ENCODE measurements around the gene PTPN12.

DNA sequence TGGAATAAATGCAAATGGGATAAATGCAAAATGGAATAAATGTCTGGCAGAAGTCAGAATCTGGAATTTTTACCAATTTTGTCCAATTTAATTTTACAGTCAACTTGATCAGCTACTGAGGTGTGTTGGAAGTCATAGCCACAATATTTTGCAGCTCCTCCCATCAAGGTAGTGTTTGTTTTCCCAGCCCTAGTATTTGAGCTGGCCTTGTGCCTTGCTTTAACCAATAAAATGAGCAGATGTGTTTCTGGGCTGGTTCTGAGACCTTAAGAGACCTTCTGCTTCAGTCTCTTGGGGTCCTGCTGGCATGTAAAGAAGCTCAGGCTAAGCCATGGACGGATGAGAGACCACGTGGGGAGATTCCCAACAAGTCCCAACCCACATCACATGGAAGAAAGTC is 116.5 kb downstream of the PTPN12 start:
- TF ChIP-seq, protein P1, sequence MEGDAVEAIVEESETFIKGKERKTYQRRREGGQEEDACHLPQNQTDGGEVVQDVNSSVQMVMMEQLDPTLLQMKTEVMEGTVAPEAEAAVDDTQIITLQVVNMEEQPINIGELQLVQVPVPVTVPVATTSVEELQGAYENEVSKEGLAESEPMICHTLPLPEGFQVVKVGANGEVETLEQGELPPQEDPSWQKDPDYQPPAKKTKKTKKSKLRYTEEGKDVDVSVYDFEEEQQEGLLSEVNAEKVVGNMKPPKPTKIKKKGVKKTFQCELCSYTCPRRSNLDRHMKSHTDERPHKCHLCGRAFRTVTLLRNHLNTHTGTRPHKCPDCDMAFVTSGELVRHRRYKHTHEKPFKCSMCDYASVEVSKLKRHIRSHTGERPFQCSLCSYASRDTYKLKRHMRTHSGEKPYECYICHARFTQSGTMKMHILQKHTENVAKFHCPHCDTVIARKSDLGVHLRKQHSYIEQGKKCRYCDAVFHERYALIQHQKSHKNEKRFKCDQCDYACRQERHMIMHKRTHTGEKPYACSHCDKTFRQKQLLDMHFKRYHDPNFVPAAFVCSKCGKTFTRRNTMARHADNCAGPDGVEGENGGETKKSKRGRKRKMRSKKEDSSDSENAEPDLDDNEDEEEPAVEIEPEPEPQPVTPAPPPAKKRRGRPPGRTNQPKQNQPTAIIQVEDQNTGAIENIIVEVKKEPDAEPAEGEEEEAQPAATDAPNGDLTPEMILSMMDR (IDR thresholded peaks at IDR 0.05) = no peak
- TF ChIP-seq POLR2AphosphoS5 (IDR thresholded peaks at IDR 0.05) (no peak), EP300 (IDR thresholded peaks at IDR 0.05) (no peak)

All from sigmoid colon (tissue), 4 donors.